SK-N-SH (cell line): ENCODE data around the gene MAP3K12. TPM values are rescaled to one million over a fixed set of nuclear protein-coding genes. Genes with fewer than 3 reads are reported as not detected.

ENCODE experiments used
- CTCF ChIA-PET: fragments of 300-600, 350-600 bp; formaldehyde crosslinking; extraction: SDS; loops from one replicate; lab custom pipeline; 2021; lab: Yijun Ruan, JAX
- POLR2A ChIA-PET: fragments of 350-600 bp; sonication (Branson Sonifier 250); formaldehyde crosslinking; extraction: SDS; loops from one replicate; lab custom pipeline; 2020; ENCODE audit warnings: antibody characterized with exemption, inconsistent platforms; lab: Yijun Ruan, JAX
- DNase-seq: peaks from one replicate; pipeline ENCODE4 v3.0.0; 2012
- H2AFZ ChIP-seq: fragments of 200-600 bp; sonication (generic); 2 replicates; pipeline ENCODE4 v1.8.1; 2016; ENCODE audit warnings: antibody characterized with exemption, mild to moderate bottlenecking, low read depth
- H3F3A ChIP-seq: fragments of 200-600 bp; sonication (generic); replicated peaks from 2 replicates; pipeline ENCODE3; 2016; ENCODE audit warnings: antibody characterized with exemption, mild to moderate bottlenecking; ENCODE audit not compliant: insufficient read depth
- H3K27ac ChIP-seq, 2 experiments: fragments of 200-500 bp in 1 of 2; fragments of 200-600 bp in 1 of 2; sonication (Bioruptor generic) in 1 of 2; sonication (generic), shearing (Covaris generic) in 1 of 2; 2 replicates each; pipeline versions ENCODE4 v1.5.1 to v1.6.1; 2014 to 2016; ENCODE audit warnings: low read depth in 2 of 2, inconsistent platforms in 1 of 2, low read length in 1 of 2, mild to moderate bottlenecking in 1 of 2, mixed read lengths in 1 of 2
- H3K27me3 ChIP-seq: fragments of 200-600 bp; sonication (generic), shearing (Covaris generic); 2 replicates; pipeline ENCODE4 v1.6.1; 2016; ENCODE audit warnings: mixed run types; ENCODE audit not compliant: insufficient read depth
- H3K36me3 ChIP-seq, 2 experiments: fragments of 200-500 bp in 1 of 2; fragments of 200-600 bp in 1 of 2; sonication (Bioruptor generic) in 1 of 2; sonication (generic) in 1 of 2; replicated peaks in 1 of 2; 2 replicates each; pipeline versions ENCODE3 to v1.5.1; 2014 to 2016; ENCODE audit warnings: low read length in 1 of 2, mild to moderate bottlenecking in 1 of 2; ENCODE audit not compliant: insufficient read depth in 2 of 2, control insufficient read depth in 1 of 2
- H3K4me1 ChIP-seq, 2 experiments: fragments of 200-500 bp in 1 of 2; fragments of 200-600 bp in 1 of 2; sonication (Bioruptor generic) in 1 of 2; sonication (generic), shearing (Covaris generic) in 1 of 2; 2 replicates each; pipeline versions ENCODE4 v1.5.1 to v1.6.1; 2014 to 2016; ENCODE audit warnings: low read depth in 1 of 2, low read length in 1 of 2, mixed run types in 1 of 2; ENCODE audit not compliant: insufficient read depth in 2 of 2, control insufficient read depth in 1 of 2
- H3K4me2 ChIP-seq: fragments of 200-600 bp; sonication (generic), shearing (Covaris generic); 2 replicates; pipeline ENCODE4 v1.6.1; 2017; ENCODE audit warnings: mixed run types
- H3K4me3 ChIP-seq, 2 experiments: fragments of 200-500 bp in 1 of 2; fragments of 200-600 bp in 1 of 2; sonication (Bioruptor generic) in 1 of 2; sonication (generic), shearing (Covaris generic) in 1 of 2; 2 replicates each; pipeline versions ENCODE4 v1.5.1 to v1.8.1; 2014 to 2016; ENCODE audit warnings: low read depth in 2 of 2, inconsistent platforms in 1 of 2, low read length in 1 of 2, mild to moderate bottlenecking in 1 of 2, mixed read lengths in 1 of 2, moderate library complexity in 1 of 2
- H3K79me2 ChIP-seq: fragments of 200-600 bp; sonication (generic); 2 replicates; pipeline ENCODE4 v1.8.1; 2017; ENCODE audit warnings: mild to moderate bottlenecking; ENCODE audit not compliant: insufficient read depth
- H3K9ac ChIP-seq: fragments of 200-600 bp; sonication (generic); 2 replicates; pipeline ENCODE4 v1.6.1; 2017; ENCODE audit warnings: mixed run types
- H3K9me2 ChIP-seq: fragments of 200-600 bp; sonication (generic); 2 replicates; pipeline ENCODE4 v1.6.1; 2017; ENCODE audit warnings: mixed run types
- H3K9me3 ChIP-seq: fragments of 200-600 bp; sonication (generic); 2 replicates; pipeline ENCODE4 v1.6.1; 2017; ENCODE audit warnings: mixed run types, mild to moderate bottlenecking, moderate library complexity
- H4K20me1 ChIP-seq: fragments of 200-600 bp; sonication (generic); 2 replicates; pipeline ENCODE4 v1.6.1; 2017; ENCODE audit warnings: mild to moderate bottlenecking, mixed run types; ENCODE audit not compliant: insufficient read depth
- CTCF ChIP-seq: fragments of 200-600 bp; sonication (generic); IDR thresholded peaks from 2 replicates; pipeline ENCODE4 v1.6.1; 2017; ENCODE audit warnings: antibody characterized with exemption, mild to moderate bottlenecking, moderate library complexity
- ELF1 ChIP-seq: IDR thresholded peaks from 2 replicates; pipeline ENCODE4 v1.4.0; 2012
- FOXM1 ChIP-seq: IDR thresholded peaks from 2 replicates; pipeline ENCODE4 v1.4.0; 2012; ENCODE audit warnings: low read depth, mild to moderate bottlenecking
- IRF3 ChIP-seq: fragments of 150-350 bp; IDR thresholded peaks from 2 replicates; pipeline ENCODE4 v1.6.1; 2016; ENCODE audit warnings: mild to moderate bottlenecking, low read depth, low read length
- MAX ChIP-seq: IDR thresholded peaks from 2 replicates; pipeline ENCODE4 v1.4.0; 2012; ENCODE audit warnings: low read depth
- MEF2A ChIP-seq: IDR thresholded peaks from 2 replicates; pipeline ENCODE4 v1.4.0; 2012; ENCODE audit warnings: low read depth, borderline replicate concordance
- NFIC ChIP-seq: IDR thresholded peaks from 2 replicates; pipeline ENCODE4 v1.4.0; 2012; ENCODE audit warnings: borderline replicate concordance
- NRF1 ChIP-seq: IDR thresholded peaks from 2 replicates; pipeline ENCODE4 v1.6.1; 2012; ENCODE audit warnings: low read depth, mild to moderate bottlenecking, low read length
- PBX3 ChIP-seq: IDR thresholded peaks from 2 replicates; pipeline ENCODE4; 2012
- RAD21 ChIP-seq: IDR thresholded peaks from 2 replicates; pipeline ENCODE4 v1.6.1; 2012; ENCODE audit warnings: mild to moderate bottlenecking, low read length
- REST ChIP-seq: IDR thresholded peaks from 2 replicates; pipeline ENCODE4 v1.6.1; 2012; ENCODE audit warnings: mild to moderate bottlenecking, low read depth, low read length, moderate library complexity
- TAF1 ChIP-seq: IDR thresholded peaks from 2 replicates; pipeline ENCODE4 v1.6.1; 2012; ENCODE audit warnings: low read depth, mild to moderate bottlenecking, low read length, moderate library complexity, borderline replicate concordance
- TEAD4 ChIP-seq: IDR thresholded peaks from 2 replicates; pipeline ENCODE4 v1.4.0; 2012; ENCODE audit warnings: mild to moderate bottlenecking, borderline replicate concordance; ENCODE audit not compliant: insufficient read depth
- USF1 ChIP-seq: IDR thresholded peaks from 2 replicates; pipeline ENCODE4 v1.4.0; 2012; ENCODE audit warnings: low read depth, borderline replicate concordance
- ZBTB33 ChIP-seq: IDR thresholded peaks from 2 replicates; pipeline ENCODE4 v1.4.0; 2012; ENCODE audit warnings: low read depth, borderline replicate concordance
- WGBS: methylation state at CpG from one replicate; pipeline ENCODE4 v1.1.6; 2017; ENCODE audit warnings: low lambda C conversion rate; 5-methylcytosine and 5-hydroxymethylcytosine counted together
- polyA plus RNA-seq, 3 experiments: library from polyadenylated mRNA; depleted of rRNA; stranded (reverse); fragments of >200 nt; gene quantifications; 2 replicates each; pipeline ENCODE4 v1.2.3, GENCODE V29; 2012

The MAP3K12 gene
- polyA plus RNA-seq, 1 of the 3 experiments (the other 2 are of a cell fraction) = 57.6 TPM

GRCh38 chr12:53474077-53474476, 25.2 kb downstream of the MAP3K12 start:
- Histone ChIP-seq H4K20me1 (peaks cover 90% of the 10 kb centered on the region), H3K4me2 (no peak overlapping the region), H3K27ac (peak overlapping the region in 1 of 2 experiments; percentile 9; a peak in 1 of 4 replicates)

More at GRCh38 chr12:53474077-53474476, 25.2 kb downstream of the MAP3K12 start:
- peaks cover 84% of the 10 kb centered on the region for H3F3A ChIP-seq
- no peak for DNase-seq
- H3K27me3 ChIP-seq = no peaks in the 10 kb centered on the region
- peaks cover 0 to 5% of the 10 kb centered on the region in 2 experiments; a peak in 1 of 4 replicates for H3K4me1 ChIP-seq
- no peak overlapping the region for H2AFZ ChIP-seq
- peaks cover 86 to 95% of the 10 kb centered on the region in 2 experiments for H3K36me3 ChIP-seq
- H3K79me2 ChIP-seq = peaks cover 95% of the 10 kb centered on the region
- POLR2A ChIA-PET = interaction anchor here (0.6 to 1.5 kb wide), 6 partner anchors 12 to 166 kb away, joined by 3 to 6 read pairs (median 3); partner anchors contain the start of gene TARBP2
- WGBS = 94% methylated on average over 2 of the region's 2 CpGs
- H3K9me2 ChIP-seq = no peaks in the 10 kb centered on the region
- H3K9me3 ChIP-seq = no peaks in the 10 kb centered on the region
- no peak overlapping the region for H3K4me3 ChIP-seq
- CTCF ChIA-PET = interaction anchor here (0.9 to 5.4 kb wide), 10 partner anchors 8 to 153 kb away, joined by 3 to 32 read pairs (median 5); partner anchors contain the start of genes AAAS and MAP3K12
- TF ChIP-seq NRF1 (no peak), REST (no peak), TEAD4 (no peak), IRF3 (no peak), ZBTB33 (no peak), FOXM1 (no peak), MEF2A (no peak), TAF1 (no peak), NFIC (no peak), RAD21 (no peak), PBX3 (no peak), MAX (no peak), ELF1 (no peak), USF1 (no peak), CTCF (no peak)
- H3K9ac ChIP-seq = no peak overlapping the region
